Epithelial cell of proximal tubule (primary cell): ENCODE measurements around the gene FYB1. TPM values are rescaled to one million over a fixed set of nuclear protein-coding genes. Genes with fewer than 3 reads are reported as not detected.

ENCODE experiments used
- DNase-seq: peaks from one replicate; pipeline ENCODE4 v3.0.0-alpha.2; 2011; ENCODE audit warnings: low read depth
- H3K4me3 ChIP-seq: 2 replicates; pipeline ENCODE4 v1.5.1; 2011; ENCODE audit warnings: low read depth, mild to moderate bottlenecking, low read length
- total RNA-seq: library from RNA; depleted of rRNA; stranded (reverse); fragments of >200 nt; gene quantifications from 2 replicates; pipeline ENCODE4 v1.2.3, GENCODE V29; 2015
- TF ChIP-seq, protein P1 (sequence below): conservative IDR thresholded peaks from 2 replicates; pipeline ENCODE4 v1.5.1; 2012; ENCODE audit warnings: low read depth, mild to moderate bottlenecking, low read length

FYB1 gene
- total RNA-seq, 1 donor from 2014 or later, result not detected

DNA sequence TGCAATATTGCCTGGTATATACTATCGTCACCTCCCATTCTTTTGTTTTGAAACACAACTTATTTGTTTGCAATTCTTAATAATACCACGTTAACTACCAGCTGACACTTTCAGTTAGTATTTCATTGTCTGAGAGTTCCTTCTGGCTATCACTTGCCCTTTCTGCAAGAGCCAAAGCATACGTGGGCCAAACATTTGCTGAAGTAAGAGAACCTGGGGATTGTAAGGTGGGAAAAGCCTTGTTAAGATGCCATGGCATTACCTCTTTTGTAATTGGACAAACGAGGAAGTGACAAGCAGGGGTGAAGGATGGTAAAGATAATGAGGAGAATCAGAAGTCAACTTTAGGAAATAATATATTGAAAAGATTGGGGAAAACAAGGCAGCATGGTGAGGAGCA lies 47.7 kb downstream of the FYB1 start:
- TF ChIP-seq, protein P1, sequence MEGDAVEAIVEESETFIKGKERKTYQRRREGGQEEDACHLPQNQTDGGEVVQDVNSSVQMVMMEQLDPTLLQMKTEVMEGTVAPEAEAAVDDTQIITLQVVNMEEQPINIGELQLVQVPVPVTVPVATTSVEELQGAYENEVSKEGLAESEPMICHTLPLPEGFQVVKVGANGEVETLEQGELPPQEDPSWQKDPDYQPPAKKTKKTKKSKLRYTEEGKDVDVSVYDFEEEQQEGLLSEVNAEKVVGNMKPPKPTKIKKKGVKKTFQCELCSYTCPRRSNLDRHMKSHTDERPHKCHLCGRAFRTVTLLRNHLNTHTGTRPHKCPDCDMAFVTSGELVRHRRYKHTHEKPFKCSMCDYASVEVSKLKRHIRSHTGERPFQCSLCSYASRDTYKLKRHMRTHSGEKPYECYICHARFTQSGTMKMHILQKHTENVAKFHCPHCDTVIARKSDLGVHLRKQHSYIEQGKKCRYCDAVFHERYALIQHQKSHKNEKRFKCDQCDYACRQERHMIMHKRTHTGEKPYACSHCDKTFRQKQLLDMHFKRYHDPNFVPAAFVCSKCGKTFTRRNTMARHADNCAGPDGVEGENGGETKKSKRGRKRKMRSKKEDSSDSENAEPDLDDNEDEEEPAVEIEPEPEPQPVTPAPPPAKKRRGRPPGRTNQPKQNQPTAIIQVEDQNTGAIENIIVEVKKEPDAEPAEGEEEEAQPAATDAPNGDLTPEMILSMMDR, result no peak
- no peak for DNase-seq
- no peak overlapping the region for H3K4me3 ChIP-seq

- no peak overlapping the region for H3K4me3 ChIP-seq
- no peak for DNase-seq
- TF ChIP-seq, protein P1, result no peak
These were observed 50.3 kb downstream of the FYB1 start for GRCh38 chr5:39169081-39169480.

DNA sequence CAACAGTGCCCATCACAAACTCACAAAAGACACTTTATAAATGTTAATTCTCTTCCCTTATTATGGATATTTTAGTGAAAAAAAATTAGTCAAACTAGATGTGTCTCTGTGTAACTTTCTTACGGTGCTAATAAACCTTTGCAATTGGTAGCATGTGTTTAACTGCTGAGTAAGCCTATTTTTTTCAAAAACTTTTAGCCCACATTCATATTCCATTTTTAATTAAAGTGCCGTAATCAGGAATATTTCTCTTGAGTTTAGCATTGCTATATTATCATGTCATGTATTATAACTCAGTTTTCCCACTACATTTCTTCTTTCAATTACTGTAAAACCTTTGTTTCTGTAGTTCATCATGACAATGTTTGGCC lies 51.4 kb downstream of the FYB1 start:
- H3K4me3 ChIP-seq, result no peak overlapping the region
- DNase-seq, result no peak
- TF ChIP-seq, protein P1, result no peak

DNA sequence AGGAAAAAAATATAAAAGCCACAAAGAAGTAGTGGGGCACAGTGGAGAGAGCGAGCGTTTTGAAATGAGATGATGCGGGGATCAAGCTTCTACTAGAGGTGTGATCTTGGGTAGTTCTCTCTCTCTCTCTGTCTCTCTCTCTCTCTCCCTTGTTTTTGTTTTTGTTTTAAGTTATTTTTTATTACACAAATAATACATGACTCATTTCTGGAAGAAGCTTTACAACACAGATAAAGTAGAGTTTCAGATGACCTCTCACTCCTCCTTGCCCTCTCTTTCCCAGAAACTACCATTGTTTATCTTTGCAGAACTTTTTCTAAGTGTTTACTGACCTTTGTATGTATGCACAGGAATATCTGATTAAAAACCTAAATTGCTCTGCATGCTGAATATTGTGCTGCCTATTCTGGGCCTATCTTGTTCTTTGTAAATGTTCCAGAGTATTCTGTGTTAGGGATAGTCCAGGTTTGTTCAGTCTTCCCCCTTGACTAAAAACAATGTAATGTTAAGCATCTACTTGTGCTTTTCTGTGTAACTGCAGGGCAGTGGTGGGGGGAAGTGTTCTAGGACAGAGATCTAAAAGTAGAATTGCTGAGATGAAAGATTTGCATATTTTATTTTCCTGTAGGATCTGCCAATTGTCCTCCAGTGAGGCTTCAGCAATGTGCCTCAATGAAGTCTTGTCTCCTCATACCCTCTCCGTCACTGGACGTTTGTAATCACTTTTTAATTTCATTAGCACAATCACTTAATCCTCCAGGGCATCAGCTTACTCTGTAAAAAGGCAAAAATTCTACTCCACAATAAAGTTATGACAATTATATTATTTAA lies 52.0 kb downstream of the FYB1 start:
- TF ChIP-seq, protein P1, result no peak
- no peak overlapping the region for H3K4me3 ChIP-seq
- no peak for DNase-seq

GRCh38 chr5:39164529-39165402 lies 54.6 kb downstream of the FYB1 start:
- TF ChIP-seq, protein P1, result no peak
- no peak overlapping the region for H3K4me3 ChIP-seq
- DNase-seq, result no peak

- TF ChIP-seq, protein P1, result no peak
- H3K4me3 ChIP-seq, result no peak overlapping the region
- DNase-seq, result no peak
These were observed 55.3 kb downstream of the FYB1 start for GRCh38 chr5:39164016-39164415.
